K562 (cell line): ENCODE measurements around the gene SEC31A. TPM values are rescaled to one million over a fixed set of nuclear protein-coding genes. Genes with fewer than 3 reads are reported as not detected.

Source experiments
- ATAC-seq: fragments of 200-7000 bp; cut with Tn5 transposase; 3 replicates; pipeline ENCODE4 v1.9.1; 2020; ENCODE audit warnings: moderate library complexity
- BruUV-seq: library from RNA; stranded (reverse); fragments of 400-500 nt; replicated peaks from 2 replicates; lab custom pipeline; 2021; lab: Mats Ljungman, UMichigan
- CTCF ChIA-PET: fragments of 300-600 bp; formaldehyde crosslinking; extraction: SDS; loops from one replicate; lab custom pipeline; 2021; ENCODE audit warnings: low intra/inter-chr PET ratio; lab: Yijun Ruan, JAX
- POLR2A ChIA-PET: fragments of 300-600, 350-650 bp; sonication (Branson Sonifier 250); formaldehyde crosslinking; extraction: SDS; loops from one replicate; lab custom pipeline; 2021; ENCODE audit warnings: antibody characterized with exemption, inconsistent platforms; lab: Yijun Ruan, JAX
- DNase-seq, 4 experiments: peaks; one replicate each; pipeline versions ENCODE4 v3.0.0 to v3.0.0-alpha.2; 2011 to 2018; ENCODE audit warnings: low spot score in 3 of 4, mixed read lengths in 3 of 4; ENCODE audit errors: extremely low read depth in 1 of 4
- FAIRE-seq: peaks from 2 replicates; lab custom pipeline; 2011; peaks lifted over from hg19 to GRCh38; lab: Jason Lieb, UNC
- H2AFZ ChIP-seq: 2 replicates; pipeline ENCODE4 v1.6.0; 2011; ENCODE audit warnings: low read depth, low read length, control low read depth, inconsistent platforms
- H3K27ac ChIP-seq: fragments of 200-600 bp; 3 replicates; pipeline ENCODE4 v1.8.0; 2011; ENCODE audit warnings: low read depth, mild to moderate bottlenecking, control low read depth, inconsistent platforms, low read length, moderate library complexity, mixed read lengths; ENCODE audit errors: extremely low read depth
- H3K27me3 ChIP-seq, 2 experiments: fragments of 300-600 bp in 1 of 2; 2 replicates in 1 of 2; 3 replicates in 1 of 2; pipeline versions ENCODE4 v1.6.0 to v1.8.0; 2011; ENCODE audit warnings: inconsistent platforms in 2 of 2, low read length in 2 of 2, mild to moderate bottlenecking in 1 of 2, mixed read lengths in 1 of 2, moderate library complexity in 1 of 2; ENCODE audit not compliant: control insufficient read depth in 2 of 2, insufficient read depth in 2 of 2
- H3K36me3 ChIP-seq: fragments of 300-600 bp; 3 replicates; pipeline ENCODE4 v1.8.0; 2011; ENCODE audit warnings: mild to moderate bottlenecking, low read length, inconsistent platforms; ENCODE audit not compliant: control insufficient read depth, insufficient read depth
- H3K4me1 ChIP-seq, 2 experiments: fragments of 200-600 bp in 1 of 2; replicated peaks in 1 of 2; 2 replicates in 1 of 2; 3 replicates in 1 of 2; pipeline versions ENCODE4 v1.5.1 to v1.8.0; 2011; ENCODE audit warnings: inconsistent platforms in 2 of 2, low read length in 2 of 2, mild to moderate bottlenecking in 1 of 2, mixed read lengths in 1 of 2, moderate library complexity in 1 of 2; ENCODE audit not compliant: control insufficient read depth in 2 of 2, insufficient read depth in 2 of 2
- H3K4me2 ChIP-seq: 2 replicates; pipeline ENCODE4 v1.6.1; 2011; ENCODE audit warnings: low read length, control low read depth, inconsistent platforms, mixed read lengths; ENCODE audit not compliant: insufficient read depth
- H3K4me3 ChIP-seq: fragments of 200-600 bp; sonication (generic), shearing (Covaris generic); 2 replicates; pipeline ENCODE4 v1.5.1; 2016; ENCODE audit warnings: control low read depth, inconsistent platforms
- H3K79me2 ChIP-seq: fragments of 200-600 bp; 3 replicates; pipeline ENCODE4 v1.8.0; 2011; ENCODE audit warnings: low read length, inconsistent platforms; ENCODE audit not compliant: control insufficient read depth, insufficient read depth
- H3K9ac ChIP-seq, 2 experiments: 2 replicates each; pipeline versions ENCODE4 v1.6.0 to v1.6.1; 2011; ENCODE audit warnings: low read depth in 2 of 2, low read length in 2 of 2, control low read depth in 1 of 2, inconsistent platforms in 1 of 2, mild to moderate bottlenecking in 1 of 2, mixed read lengths in 1 of 2; ENCODE audit not compliant: insufficient read depth in 1 of 2
- H3K9me1 ChIP-seq: one replicate; pipeline ENCODE4 v1.6.0; 2011; ENCODE audit warnings: inconsistent platforms, mild to moderate bottlenecking, low read length, moderate library complexity; ENCODE audit not compliant: control insufficient read depth, insufficient read depth
- H3K9me3 ChIP-seq: replicated peaks from 2 replicates; pipeline ENCODE4 v1.5.1; 2011; ENCODE audit warnings: low read depth, low read length, inconsistent platforms; ENCODE audit not compliant: control insufficient read depth, insufficient read depth
- H4K20me1 ChIP-seq: replicated peaks from 2 replicates; pipeline ENCODE4 v1.6.1; 2011; ENCODE audit warnings: low read length, inconsistent platforms, mixed read lengths; ENCODE audit not compliant: control insufficient read depth, insufficient read depth
- DNMT1 ChIP-seq: fragments of 450-650 bp; IDR thresholded peaks from 2 replicates; pipeline ENCODE4 v1.6.1; 2016; ENCODE audit warnings: antibody characterized with exemption, mild to moderate bottlenecking
- EWSR1 ChIP-seq: fragments of 450-650 bp; IDR thresholded peaks from 2 replicates; pipeline ENCODE4 v1.6.1; 2018; ENCODE audit warnings: borderline replicate concordance, mild to moderate bottlenecking, low read depth, moderate library complexity; ENCODE audit not compliant: partially characterized antibody
- HIVEP1 ChIP-seq: fragments of 250-450 bp; sonication (Bioruptor Pico); IDR thresholded peaks from 2 replicates; pipeline ENCODE4 v1.4.0; 2020; ENCODE audit warnings: mild to moderate bottlenecking
- HNRNPUL1 ChIP-seq: fragments of 200-400 bp; formaldehyde crosslinking; IDR thresholded peaks from 2 replicates; pipeline ENCODE4 v1.6.1; 2017; ENCODE audit warnings: low read length
- JUNB ChIP-seq: fragments of 450-650 bp; formaldehyde crosslinking; conservative IDR thresholded peaks from 2 replicates; pipeline ENCODE4 v1.4.0; 2020; ENCODE audit warnings: mild to moderate bottlenecking
- MBD2 ChIP-seq: sonication (generic); IDR thresholded peaks from 2 replicates; pipeline ENCODE4 v1.6.1; 2016; ENCODE audit warnings: low read depth, borderline replicate concordance
- MED1 ChIP-seq: sonication (generic); formaldehyde crosslinking; IDR thresholded peaks from 2 replicates; pipeline ENCODE4 v1.8.1; 2023; ENCODE audit warnings: missing genetic modification reagents, borderline replicate concordance
- MITF ChIP-seq: IDR thresholded peaks from 2 replicates; pipeline ENCODE4 v1.6.1; 2014; ENCODE audit warnings: antibody characterized with exemption
- MTA2 ChIP-seq: fragments of 450-650 bp; IDR thresholded peaks from 2 replicates; pipeline ENCODE4 v1.6.1; 2016; ENCODE audit warnings: low read depth
- NR2C1 ChIP-seq, 2 experiments: fragments of 450-650 bp; IDR thresholded peaks; 2 replicates each; pipeline ENCODE4 v1.6.1; 2017; ENCODE audit warnings: mild to moderate bottlenecking in 2 of 2, antibody characterized with exemption in 1 of 2, inconsistent platforms in 1 of 2, missing compliant biosample characterization in 1 of 2, missing genetic modification characterization in 1 of 2
- SRSF1 ChIP-seq: fragments of 200-400 bp; formaldehyde crosslinking; IDR thresholded peaks from 2 replicates; pipeline ENCODE4 v1.6.1; 2017; ENCODE audit warnings: mild to moderate bottlenecking, low read depth, low read length, moderate library complexity
- TSC22D4 ChIP-seq: fragments of 450-650 bp; IDR thresholded peaks from 2 replicates; pipeline ENCODE4 v1.6.1; 2016; ENCODE audit warnings: missing genetic modification characterization, missing biosample characterization, control low read depth
- WHSC1 ChIP-seq: IDR thresholded peaks from one replicate; pipeline ENCODE4 v1.6.1; 2012; ENCODE audit warnings: low read length, control low read depth, inconsistent platforms
- ZNF280B ChIP-seq: fragments of 250-450 bp; sonication (Bioruptor Pico); IDR thresholded peaks from 2 replicates; pipeline ENCODE4 v1.5.1; 2021; ENCODE audit warnings: mild to moderate bottlenecking
- ZNF316 ChIP-seq: fragments of 450-650 bp; IDR thresholded peaks from 2 replicates; pipeline ENCODE4 v1.6.1; 2016
- WGBS: fragments of 100-300 bp; shearing (Covaris generic); methylation state at CpG from one replicate; pipeline ENCODE4 v1.1.6; 2016; ENCODE audit warnings: low coverage, mixed read lengths; ENCODE audit not compliant: insufficient coverage; ENCODE audit errors: missing lambda C conversion rate; 5-methylcytosine and 5-hydroxymethylcytosine counted together
- in situ Hi-C: fragments of 300-500 bp; cut with MboI; formaldehyde crosslinking; loops from 4 replicates; pipeline ENCODE4 v1.15.0; 2018; ENCODE audit warnings: inconsistent platforms, mixed read lengths
- intact Hi-C: fragments of 100-400 bp; cut with micrococcal nuclease; formaldehyde crosslinking; loops from 2 replicates; pipeline ENCODE4 v1.14.2; 2022
- polyA plus RNA-seq, 8 experiments: library from polyadenylated mRNA; depleted of rRNA in 4 of 8; stranded (reverse) in 5 of 8; unstranded in 3 of 8; fragments of >200 nt; fragmentation: Nextera tagmentation in 2 of 8; fragmentation: Illumina TruSeq in 1 of 8; extraction: Ambion mirVana in 2 of 8; extraction: Trizol in 1 of 8; gene quantifications; 2 replicates each; pipeline versions ENCODE4 v1.2.1 to v1.2.3, GENCODE V29; 2011 to 2014; ENCODE audit warnings: inconsistent platforms in 1 of 8, missing spikeins in 1 of 8
- total RNA-seq, 7 experiments: library from RNA; depleted of rRNA in 6 of 7; stranded (reverse); fragments of >200 nt in 6 of 7; fragmentation: Illumina TruSeq in 2 of 7; extraction: Trizol in 2 of 7; gene quantifications; 2 replicates each; pipeline versions ENCODE4 v1.2.1 to v1.2.3, GENCODE V29; 2011 to 2021; ENCODE audit warnings: low replicate concordance in 1 of 7

The SEC31A gene
- total and polyA plus RNA-seq, 9 of the 15 experiments (the other 6 are each of a cell fraction or from before 2014, with no cell fraction given) = 78.9 to 241 (median 173) TPM

GRCh38 chr4:82791179-82791578 is 99.8 kb downstream of the SEC31A start:
- H3K9me3 ChIP-seq = no peaks in the 10 kb centered on the region
- no peaks in the 10 kb centered on the region for H3K9me1 ChIP-seq
- no peak for FAIRE-seq
- H3K4me1 ChIP-seq = no peaks in the 10 kb centered on the region
- peaks cover 30 to 58% of the 10 kb centered on the region in 2 experiments for H3K27me3 ChIP-seq
- no peak for DNase-seq
- ATAC-seq = no peak
- intact Hi-C loops = no loop called here
- H3K79me2 ChIP-seq = no peaks in the 10 kb centered on the region
- TF ChIP-seq MED1 (no peak), WHSC1 (no peak), DNMT1 (no peak), JUNB (no peak)
- TF ChIP-seq, all 486 proteins: peak for 0
- Histone ChIP-seq H2AFZ (no peak overlapping the region), H3K9ac (no peak overlapping the region), H3K36me3 (no peaks in the 10 kb centered on the region), H3K4me2 (no peak overlapping the region), H4K20me1 (no peaks in the 10 kb centered on the region), H3K27ac (no peak overlapping the region), H3K4me3 (no peak overlapping the region)
- no TSS peak for BruUV-seq
- in situ Hi-C loops = no loop called here
- POLR2A ChIA-PET = interaction anchor here (0.6 kb wide), 1 partner anchor 286 kb away, joined by 3 read pairs; no protein-coding TSS in a partner anchor
- CTCF ChIA-PET = no interaction called here
- 2% methylated on average over 6 of the region's 6 CpGs for WGBS

GRCh38 chr4:82790060-82790660 is 100.8 kb downstream of the SEC31A start:
- FAIRE-seq = no peak
- Histone ChIP-seq H3K9ac (no peak overlapping the region), H2AFZ (no peak overlapping the region), H3K4me2 (no peak overlapping the region), H3K27me3 (peaks cover 34 to 57% of the 10 kb centered on the region in 2 experiments), H3K27ac (no peak overlapping the region), H3K79me2 (no peaks in the 10 kb centered on the region), H3K9me3 (no peaks in the 10 kb centered on the region), H3K4me3 (no peak overlapping the region), H3K36me3 (no peaks in the 10 kb centered on the region), H4K20me1 (no peaks in the 10 kb centered on the region), H3K4me1 (no peaks in the 10 kb centered on the region), H3K9me1 (no peaks in the 10 kb centered on the region)
- ChIA-PET CTCF (no interaction called here), POLR2A (no interaction called here)
- in situ Hi-C loops = no loop called here
- 1% methylated on average over 8 of the region's 8 CpGs for WGBS
- no peak for ATAC-seq
- BruUV-seq = no TSS peak
- DNase-seq = no peak
- intact Hi-C loops = no loop called here
- TF ChIP-seq HIVEP1 (CRISPR knock-in tag) = no peak
- TF ChIP-seq EWSR1 = no peak
- TF ChIP-seq MITF = no peak
- TF ChIP-seq MTA2 = no peak
- no peak for TF ChIP-seq MBD2
- TF ChIP-seq SRSF1 = no peak
- TF ChIP-seq HNRNPUL1 = no peak
- no peak for TF ChIP-seq ZNF316
- no peak for TF ChIP-seq NR2C1 (IDR thresholded peaks at IDR 0.05)
- no peak for TF ChIP-seq NR2C1 (tag; IDR thresholded peaks at IDR 0.05)
- TF ChIP-seq TSC22D4 = no peak
- no peak for TF ChIP-seq ZNF280B (CRISPR knock-in tag)
- TF ChIP-seq, all 486 proteins: peak for 0
